CD4-positive, alpha-beta T cell treated with Interleukin-12 subunit alpha and Interleukin-12 subunit beta, for 1 hour (primary cell): ENCODE data around the gene ROBO2.

Experiments
- DNase-seq: peaks from one replicate; pipeline ENCODE4 v3.0.0-alpha.2; 2020

Gene ROBO2

GRCh38 chr3:77195766-77196545, 156.1 kb downstream of the ROBO2 start:
- DNase-seq, result no peak

GRCh38 chr3:77197408-77197807, 157.5 kb downstream of the ROBO2 start:
- no peak for DNase-seq

- DNase-seq, result no peak
Observed at GRCh38 chr3:77203851-77204250, 164.0 kb downstream of the ROBO2 start.

GRCh38 chr3:77204788-77205187, 164.9 kb downstream of the ROBO2 start:
- no peak for DNase-seq

- DNase-seq, result no peak
Observed at GRCh38 chr3:77207753-77208152, 167.9 kb downstream of the ROBO2 start.

- no peak for DNase-seq
Observed at GRCh38 chr3:77222701-77223100, 182.8 kb downstream of the ROBO2 start.

GRCh38 chr3:77227567-77227966, 187.7 kb downstream of the ROBO2 start:
- DNase-seq, result no peak

- no peak for DNase-seq
Observed at GRCh38 chr3:77232557-77232956, 192.7 kb downstream of the ROBO2 start.

GRCh38 chr3:77234004-77234403, 194.1 kb downstream of the ROBO2 start:
- no peak for DNase-seq

- DNase-seq, result no peak
Observed at GRCh38 chr3:77236118-77236517, 196.2 kb downstream of the ROBO2 start.

- DNase-seq, result no peak
Observed at GRCh38 chr3:77240072-77240650, 200.3 kb downstream of the ROBO2 start.

GRCh38 chr3:77242371-77242770, 202.5 kb downstream of the ROBO2 start:
- DNase-seq, result no peak

GRCh38 chr3:77244981-77245380, 205.1 kb downstream of the ROBO2 start:
- DNase-seq, result no peak

- DNase-seq, result no peak
Observed at GRCh38 chr3:77247061-77247460, 207.2 kb downstream of the ROBO2 start.

- no peak for DNase-seq
Observed at GRCh38 chr3:77247817-77248216, 207.9 kb downstream of the ROBO2 start.

- no peak for DNase-seq
Observed at GRCh38 chr3:77248420-77248819, 208.5 kb downstream of the ROBO2 start.

GRCh38 chr3:77251136-77251535, 211.2 kb downstream of the ROBO2 start:
- DNase-seq, result no peak

- no peak for DNase-seq
Observed at GRCh38 chr3:77254967-77255831, 215.3 kb downstream of the ROBO2 start.

GRCh38 chr3:77256584-77257503, 216.9 kb downstream of the ROBO2 start:
- no peak for DNase-seq

GRCh38 chr3:77259694-77260093, 219.8 kb downstream of the ROBO2 start:
- DNase-seq, result no peak

GRCh38 chr3:77262361-77262760, 222.5 kb downstream of the ROBO2 start:
- no peak for DNase-seq

- DNase-seq, result no peak
Observed at GRCh38 chr3:77267589-77267988, 227.7 kb downstream of the ROBO2 start.

- no peak for DNase-seq
Observed at GRCh38 chr3:77271306-77271705, 231.4 kb downstream of the ROBO2 start.
